C4-2B (cell line): ENCODE results near the gene CFAP91.

Experiments used
- CTCF ChIP-seq: fragments of 450-650 bp; conservative IDR thresholded peaks from 2 replicates; pipeline ENCODE4 v1.5.1; 2017; ENCODE audit warnings: mild to moderate bottlenecking
- ZFX ChIP-seq: fragments of 450-650 bp; IDR thresholded peaks from 2 replicates; pipeline ENCODE4 v1.6.1; 2017

GRCh38 chr3:119695480-119695879 lies 7.3 kb upstream of the CFAP91 start:
- TF ChIP-seq CTCF (no peak), ZFX (no peak)
